NCI-H2196 (cell line): ENCODE results near the gene TMEM17.

Experiments
- DNase-seq: peaks from one replicate; lab custom pipeline; 2025; ENCODE audit not compliant: unreplicated experiment; lab: John Stamatoyannopoulos, UW

Gene TMEM17

GRCh38 chr2:62512384-62512783, 6.4 kb upstream of the TMEM17 start:
- DNase-seq: no peak

DNA sequence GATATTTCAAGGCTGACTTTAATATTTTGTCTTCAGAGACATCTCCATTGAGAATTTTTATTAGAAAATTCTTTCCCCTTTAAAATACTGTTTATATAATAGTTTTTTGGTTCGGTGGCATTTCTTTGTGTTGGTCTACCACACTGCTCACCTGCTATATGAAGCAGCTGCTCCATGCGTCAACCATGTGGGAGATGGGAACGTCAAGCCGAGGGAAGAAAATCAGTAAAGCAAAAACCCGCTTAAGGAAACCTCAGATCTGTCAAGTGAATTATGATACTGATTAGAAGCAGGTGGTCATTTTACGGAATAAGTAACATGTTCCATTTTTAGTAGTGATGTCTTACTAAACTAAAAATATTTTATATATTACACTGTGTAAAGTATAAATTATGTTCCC, 5.6 kb upstream of the TMEM17 start:
- no peak for DNase-seq

- no peak for DNase-seq
Observed at GRCh38 chr2:62506421-62506750, 391 bp upstream of the TMEM17 start.

GRCh38 chr2:62505109-62505749, 766 bp downstream of the TMEM17 start:
- no peak for DNase-seq

- DNase-seq: no peak
Observed at GRCh38 chr2:62504657-62505056, 1.3 kb downstream of the TMEM17 start.

DNA sequence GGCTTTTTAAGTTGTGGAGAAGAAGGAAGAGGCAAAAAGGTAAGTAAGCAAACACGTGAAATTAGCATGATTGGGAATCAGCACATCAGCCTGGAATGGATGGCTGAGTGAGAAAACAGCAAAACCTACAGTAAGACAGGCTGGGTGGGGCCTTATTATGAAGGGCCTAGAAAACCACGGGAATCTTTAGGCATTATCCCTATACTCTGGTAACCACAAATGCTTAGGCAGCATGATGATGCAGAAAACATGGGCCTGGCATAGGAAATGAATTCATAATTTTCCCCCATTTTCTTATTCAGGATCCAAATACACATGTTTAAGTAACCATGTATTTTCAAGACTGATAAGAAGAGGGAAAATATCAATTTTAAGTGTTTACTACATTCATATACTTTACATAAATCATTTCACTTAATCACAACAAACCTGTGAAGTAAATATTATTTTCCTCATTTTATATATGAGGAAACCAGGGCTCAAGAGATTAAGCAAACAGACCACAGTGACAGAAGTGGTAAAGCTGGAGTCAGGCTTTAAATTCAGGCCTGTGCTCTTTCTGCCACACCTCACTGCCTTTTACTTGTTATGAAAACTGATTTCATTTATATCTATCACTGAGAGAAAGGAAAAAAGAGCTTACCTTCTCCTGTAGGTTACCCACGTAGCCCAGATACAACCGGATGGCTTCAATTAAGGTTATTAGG, 4.0 kb downstream of the TMEM17 start:
- DNase-seq: no peak

DNA sequence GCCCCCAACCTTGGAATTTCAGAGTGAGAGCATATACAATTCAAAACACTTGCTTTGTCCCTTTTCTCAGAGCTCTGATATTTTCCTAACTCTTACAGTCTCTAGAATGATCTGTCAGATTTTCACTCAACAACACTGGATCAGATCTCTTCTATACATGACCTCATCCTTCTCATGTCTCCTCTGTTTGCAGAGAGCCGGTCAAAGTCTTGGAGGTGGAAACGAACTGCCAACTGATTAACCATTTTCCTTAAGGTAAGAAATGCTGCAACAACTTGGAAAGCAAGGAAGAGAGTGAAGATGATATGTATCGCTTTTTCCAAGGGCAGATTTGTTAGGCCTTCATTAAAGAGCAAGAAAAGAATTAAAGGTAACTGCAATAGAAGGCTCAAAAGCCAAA, 4.9 kb downstream of the TMEM17 start:
- DNase-seq: no peak

DNA sequence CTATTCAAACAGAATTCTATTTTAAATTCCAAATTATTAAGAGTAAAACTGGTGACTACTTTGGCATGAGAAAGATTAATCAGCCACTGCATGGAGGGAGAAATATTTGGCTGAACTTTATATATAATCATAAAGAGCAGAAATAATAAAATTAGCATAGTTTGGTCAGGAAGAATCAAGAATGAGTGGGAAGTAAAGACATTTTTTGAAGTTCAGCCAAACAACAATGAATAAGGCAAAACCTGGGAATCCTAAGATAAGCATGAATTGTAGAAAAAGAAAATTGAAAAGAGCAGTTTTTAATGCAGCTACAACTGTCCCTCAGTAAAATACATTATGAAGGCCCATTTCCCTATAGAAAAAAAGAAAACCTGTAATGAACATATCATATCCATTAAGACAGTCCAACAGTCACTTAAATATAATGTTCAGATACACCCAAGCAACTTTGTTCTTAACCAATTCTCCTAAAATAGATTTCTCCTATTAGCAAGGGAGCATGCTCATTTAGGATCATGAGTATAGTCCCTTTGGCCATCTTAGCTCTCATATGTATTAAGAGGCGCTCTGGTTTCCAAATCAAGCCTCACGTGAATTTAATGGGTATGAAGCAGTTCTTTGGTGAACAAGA, 6.5 kb downstream of the TMEM17 start:
- no peak for DNase-seq

GRCh38 chr2:62498739-62499138, 7.3 kb downstream of the TMEM17 start:
- no peak for DNase-seq

GRCh38 chr2:62495761-62496160, 10.2 kb downstream of the TMEM17 start:
- DNase-seq: no peak

DNA sequence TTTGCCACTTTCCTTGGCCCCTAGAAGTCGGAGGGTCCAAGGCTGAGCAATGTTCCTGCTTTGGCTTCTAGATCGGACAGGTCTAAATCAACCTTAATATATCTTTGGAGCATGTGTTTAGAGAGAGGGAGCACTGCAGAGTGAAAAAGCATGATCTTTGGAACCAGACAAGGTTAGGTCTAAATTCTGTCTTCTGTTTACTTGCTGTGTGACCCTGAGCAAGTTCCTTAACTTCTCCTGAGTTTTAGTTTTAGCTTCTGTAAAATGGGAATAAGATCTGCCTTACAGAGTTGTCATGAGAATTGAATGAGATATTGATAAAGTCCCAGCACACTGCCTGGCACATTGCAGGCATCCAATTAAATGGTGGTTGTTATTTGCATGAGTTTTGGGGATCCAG, 13.9 kb downstream of the TMEM17 start:
- DNase-seq: no peak

- DNase-seq: no peak
Observed at GRCh38 chr2:62489702-62490101, 16.3 kb downstream of the TMEM17 start.

GRCh38 chr2:62489162-62489561, 16.8 kb downstream of the TMEM17 start:
- no peak for DNase-seq

DNA sequence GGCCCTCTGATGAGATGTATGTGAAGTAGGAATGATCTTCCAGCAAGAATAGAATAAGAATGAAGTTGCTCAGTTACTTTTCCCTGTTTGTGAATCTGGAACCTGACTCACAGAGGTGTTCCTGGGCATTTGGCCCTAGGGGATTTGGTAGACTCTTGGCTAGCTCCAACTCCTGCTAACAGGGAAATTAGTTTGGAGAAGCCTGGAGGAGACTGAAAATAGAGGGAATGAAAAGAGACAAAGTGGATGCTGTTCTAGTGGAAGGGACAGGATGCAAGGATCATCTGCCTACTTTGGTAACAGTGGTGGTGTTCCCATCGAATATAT, 19.6 kb downstream of the TMEM17 start:
- DNase-seq: no peak

GRCh38 chr2:62485761-62486438, 20.1 kb downstream of the TMEM17 start:
- DNase-seq: no peak

GRCh38 chr2:62482558-62483352, 23.2 kb downstream of the TMEM17 start:
- DNase-seq: no peak

- no peak for DNase-seq
Observed at GRCh38 chr2:62479917-62480316, 26.1 kb downstream of the TMEM17 start.

DNA sequence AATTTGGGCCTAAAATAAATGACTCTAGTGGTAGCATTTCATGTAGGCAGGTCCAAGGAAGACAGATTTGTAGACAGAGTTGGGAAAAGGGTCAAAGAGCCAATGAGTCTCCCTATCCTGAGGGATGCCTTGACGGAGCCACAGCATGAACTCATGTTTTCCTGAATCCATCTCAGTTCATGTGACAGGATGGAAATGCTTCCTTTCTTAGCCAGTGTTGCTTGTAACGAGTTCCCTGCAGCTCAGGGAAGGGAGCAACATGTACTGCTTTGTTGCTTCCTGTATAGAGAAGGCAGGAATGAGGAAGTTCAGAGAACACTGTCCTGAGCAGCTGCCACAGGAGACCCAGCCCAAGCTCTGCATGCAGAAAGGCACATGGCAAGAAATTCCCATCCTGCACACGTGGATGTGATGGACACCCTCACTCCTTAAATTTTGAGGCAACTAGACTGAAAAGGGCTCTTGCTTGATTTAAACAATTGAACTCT, 27.9 kb downstream of the TMEM17 start:
- no peak for DNase-seq

DNA sequence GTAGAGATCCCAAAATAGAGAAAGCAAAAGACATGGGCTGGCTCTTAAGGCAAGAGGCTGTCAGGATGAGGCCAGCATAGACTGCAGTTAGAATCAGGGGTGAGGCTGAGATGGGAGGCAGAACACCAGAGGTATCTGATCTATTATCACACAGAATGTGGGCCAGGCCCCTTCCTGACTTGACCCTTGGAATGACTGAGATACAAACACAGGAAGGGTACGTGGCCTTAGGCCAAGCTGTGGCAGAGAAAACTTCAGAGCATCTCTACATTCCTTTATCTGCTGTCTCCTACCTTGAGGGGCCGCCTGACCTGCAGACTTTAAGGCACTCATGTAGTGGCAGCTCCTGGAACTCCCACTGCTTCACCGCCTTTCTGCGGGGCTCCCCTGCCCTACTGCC, 28.4 kb downstream of the TMEM17 start:
- DNase-seq: no peak

GRCh38 chr2:62475172-62476011, 30.6 kb downstream of the TMEM17 start:
- no peak for DNase-seq
